K562 (cell line): ENCODE results near the gene TRIM44. TPM values are rescaled to one million over a fixed set of nuclear protein-coding genes. Genes with fewer than 3 reads are reported as not detected.

Experiments
- ATAC-seq: fragments of 200-7000 bp; cut with Tn5 transposase; 3 replicates; pipeline ENCODE4 v1.9.1; 2020; ENCODE audit warnings: moderate library complexity
- BruUV-seq: library from RNA; stranded (reverse); fragments of 400-500 nt; replicated peaks from 2 replicates; lab custom pipeline; 2021; lab: Mats Ljungman, UMichigan
- CTCF ChIA-PET: fragments of 300-600 bp; formaldehyde crosslinking; extraction: SDS; loops from one replicate; lab custom pipeline; 2021; ENCODE audit warnings: low intra/inter-chr PET ratio; lab: Yijun Ruan, JAX
- POLR2A ChIA-PET: fragments of 300-600, 350-650 bp; sonication (Branson Sonifier 250); formaldehyde crosslinking; extraction: SDS; loops from one replicate; lab custom pipeline; 2021; ENCODE audit warnings: antibody characterized with exemption, inconsistent platforms; lab: Yijun Ruan, JAX
- DNase-seq, 4 experiments: peaks; one replicate each; pipeline versions ENCODE4 v3.0.0 to v3.0.0-alpha.2; 2011 to 2018; ENCODE audit warnings: low spot score in 3 of 4, mixed read lengths in 3 of 4; ENCODE audit errors: extremely low read depth in 1 of 4
- FAIRE-seq: peaks from 2 replicates; lab custom pipeline; 2011; peaks lifted over from hg19 to GRCh38; lab: Jason Lieb, UNC
- H2AFZ ChIP-seq: 2 replicates; pipeline ENCODE4 v1.6.0; 2011; ENCODE audit warnings: low read depth, low read length, control low read depth, inconsistent platforms
- H3K27ac ChIP-seq: fragments of 200-600 bp; 3 replicates; pipeline ENCODE4 v1.8.0; 2011; ENCODE audit warnings: low read depth, mild to moderate bottlenecking, control low read depth, inconsistent platforms, low read length, moderate library complexity, mixed read lengths; ENCODE audit errors: extremely low read depth
- H3K27me3 ChIP-seq, 2 experiments: fragments of 300-600 bp in 1 of 2; 2 replicates in 1 of 2; 3 replicates in 1 of 2; pipeline versions ENCODE4 v1.6.0 to v1.8.0; 2011; ENCODE audit warnings: inconsistent platforms in 2 of 2, low read length in 2 of 2, mild to moderate bottlenecking in 1 of 2, mixed read lengths in 1 of 2, moderate library complexity in 1 of 2; ENCODE audit not compliant: control insufficient read depth in 2 of 2, insufficient read depth in 2 of 2
- H3K36me3 ChIP-seq: fragments of 300-600 bp; 3 replicates; pipeline ENCODE4 v1.8.0; 2011; ENCODE audit warnings: mild to moderate bottlenecking, low read length, inconsistent platforms; ENCODE audit not compliant: control insufficient read depth, insufficient read depth
- H3K4me1 ChIP-seq, 2 experiments: fragments of 200-600 bp in 1 of 2; replicated peaks in 1 of 2; 2 replicates in 1 of 2; 3 replicates in 1 of 2; pipeline versions ENCODE4 v1.5.1 to v1.8.0; 2011; ENCODE audit warnings: inconsistent platforms in 2 of 2, low read length in 2 of 2, mild to moderate bottlenecking in 1 of 2, mixed read lengths in 1 of 2, moderate library complexity in 1 of 2; ENCODE audit not compliant: control insufficient read depth in 2 of 2, insufficient read depth in 2 of 2
- H3K4me2 ChIP-seq: 2 replicates; pipeline ENCODE4 v1.6.1; 2011; ENCODE audit warnings: low read length, control low read depth, inconsistent platforms, mixed read lengths; ENCODE audit not compliant: insufficient read depth
- H3K4me3 ChIP-seq: fragments of 200-600 bp; sonication (generic), shearing (Covaris generic); 2 replicates; pipeline ENCODE4 v1.5.1; 2016; ENCODE audit warnings: control low read depth, inconsistent platforms
- H3K79me2 ChIP-seq: fragments of 200-600 bp; 3 replicates; pipeline ENCODE4 v1.8.0; 2011; ENCODE audit warnings: low read length, inconsistent platforms; ENCODE audit not compliant: control insufficient read depth, insufficient read depth
- H3K9ac ChIP-seq, 2 experiments: 2 replicates each; pipeline versions ENCODE4 v1.6.0 to v1.6.1; 2011; ENCODE audit warnings: low read depth in 2 of 2, low read length in 2 of 2, control low read depth in 1 of 2, inconsistent platforms in 1 of 2, mild to moderate bottlenecking in 1 of 2, mixed read lengths in 1 of 2; ENCODE audit not compliant: insufficient read depth in 1 of 2
- H3K9me1 ChIP-seq: one replicate; pipeline ENCODE4 v1.6.0; 2011; ENCODE audit warnings: inconsistent platforms, mild to moderate bottlenecking, low read length, moderate library complexity; ENCODE audit not compliant: control insufficient read depth, insufficient read depth
- H3K9me3 ChIP-seq: replicated peaks from 2 replicates; pipeline ENCODE4 v1.5.1; 2011; ENCODE audit warnings: low read depth, low read length, inconsistent platforms; ENCODE audit not compliant: control insufficient read depth, insufficient read depth
- H4K20me1 ChIP-seq: replicated peaks from 2 replicates; pipeline ENCODE4 v1.6.1; 2011; ENCODE audit warnings: low read length, inconsistent platforms, mixed read lengths; ENCODE audit not compliant: control insufficient read depth, insufficient read depth
- ASH1L ChIP-seq: fragments of 450-650 bp; IDR thresholded peaks from 2 replicates; pipeline ENCODE4 v1.6.1; 2018; ENCODE audit warnings: borderline replicate concordance, mild to moderate bottlenecking, low read depth; ENCODE audit not compliant: partially characterized antibody
- THAP7 ChIP-seq: fragments of 250-450 bp; sonication (Bioruptor Pico); IDR thresholded peaks from 2 replicates; pipeline ENCODE4 v1.5.0; 2021
- ZNF121 ChIP-seq: sonication (generic); formaldehyde crosslinking; conservative IDR thresholded peaks from 2 replicates; pipeline ENCODE4 v1.8.0; 2022; ENCODE audit warnings: missing genetic modification reagents
- WGBS: fragments of 100-300 bp; shearing (Covaris generic); methylation state at CpG from one replicate; pipeline ENCODE4 v1.1.6; 2016; ENCODE audit warnings: low coverage, mixed read lengths; ENCODE audit not compliant: insufficient coverage; ENCODE audit errors: missing lambda C conversion rate; 5-methylcytosine and 5-hydroxymethylcytosine counted together
- in situ Hi-C: fragments of 300-500 bp; cut with MboI; formaldehyde crosslinking; loops from 4 replicates; pipeline ENCODE4 v1.15.0; 2018; ENCODE audit warnings: inconsistent platforms, mixed read lengths
- intact Hi-C: fragments of 100-400 bp; cut with micrococcal nuclease; formaldehyde crosslinking; loops from 2 replicates; pipeline ENCODE4 v1.14.2; 2022
- polyA plus RNA-seq, 8 experiments: library from polyadenylated mRNA; depleted of rRNA in 4 of 8; stranded (reverse) in 5 of 8; unstranded in 3 of 8; fragments of >200 nt; fragmentation: Nextera tagmentation in 2 of 8; fragmentation: Illumina TruSeq in 1 of 8; extraction: Ambion mirVana in 2 of 8; extraction: Trizol in 1 of 8; gene quantifications; 2 replicates each; pipeline versions ENCODE4 v1.2.1 to v1.2.3, GENCODE V29; 2011 to 2014; ENCODE audit warnings: inconsistent platforms in 1 of 8, missing spikeins in 1 of 8
- total RNA-seq, 7 experiments: library from RNA; depleted of rRNA in 6 of 7; stranded (reverse); fragments of >200 nt in 6 of 7; fragmentation: Illumina TruSeq in 2 of 7; extraction: Trizol in 2 of 7; gene quantifications; 2 replicates each; pipeline versions ENCODE4 v1.2.1 to v1.2.3, GENCODE V29; 2011 to 2021; ENCODE audit warnings: low replicate concordance in 1 of 7
- TF ChIP-seq, protein P1 (sequence below): fragments of 450-650 bp; IDR thresholded peaks from 2 replicates; pipeline ENCODE4 v1.6.1; 2017; ENCODE audit warnings: antibody characterized with exemption

The TRIM44 gene
- total and polyA plus RNA-seq, 9 of the 15 experiments (the other 6 are each of a cell fraction or from before 2014, with no cell fraction given), result 8.3 to 105 (median 37.2) TPM

GRCh38 chr11:35848616-35849015 is 186.0 kb downstream of the TRIM44 start:
- Histone ChIP-seq H3K27ac (no peak overlapping the region), H3K27me3 (peaks cover 5 to 14% of the 10 kb centered on the region in 2 experiments; a peak in 3 of 5 replicates), H3K4me2 (no peak overlapping the region), H3K9ac (no peak overlapping the region), H3K9me1 (no peaks in the 10 kb centered on the region), H3K4me3 (no peak overlapping the region), H3K79me2 (no peaks in the 10 kb centered on the region), H3K4me1 (no peaks in the 10 kb centered on the region), H2AFZ (no peak overlapping the region), H3K36me3 (no peaks in the 10 kb centered on the region), H3K9me3 (no peaks in the 10 kb centered on the region), H4K20me1 (no peaks in the 10 kb centered on the region)
- WGBS, result 0% methylated on average over 4 of the region's 4 CpGs
- FAIRE-seq (no peak), DNase-seq (no peak), ATAC-seq (no peak)
- intact Hi-C loops (no loop called here), in situ Hi-C loops (no loop called here)
- TF ChIP-seq, protein P1, sequence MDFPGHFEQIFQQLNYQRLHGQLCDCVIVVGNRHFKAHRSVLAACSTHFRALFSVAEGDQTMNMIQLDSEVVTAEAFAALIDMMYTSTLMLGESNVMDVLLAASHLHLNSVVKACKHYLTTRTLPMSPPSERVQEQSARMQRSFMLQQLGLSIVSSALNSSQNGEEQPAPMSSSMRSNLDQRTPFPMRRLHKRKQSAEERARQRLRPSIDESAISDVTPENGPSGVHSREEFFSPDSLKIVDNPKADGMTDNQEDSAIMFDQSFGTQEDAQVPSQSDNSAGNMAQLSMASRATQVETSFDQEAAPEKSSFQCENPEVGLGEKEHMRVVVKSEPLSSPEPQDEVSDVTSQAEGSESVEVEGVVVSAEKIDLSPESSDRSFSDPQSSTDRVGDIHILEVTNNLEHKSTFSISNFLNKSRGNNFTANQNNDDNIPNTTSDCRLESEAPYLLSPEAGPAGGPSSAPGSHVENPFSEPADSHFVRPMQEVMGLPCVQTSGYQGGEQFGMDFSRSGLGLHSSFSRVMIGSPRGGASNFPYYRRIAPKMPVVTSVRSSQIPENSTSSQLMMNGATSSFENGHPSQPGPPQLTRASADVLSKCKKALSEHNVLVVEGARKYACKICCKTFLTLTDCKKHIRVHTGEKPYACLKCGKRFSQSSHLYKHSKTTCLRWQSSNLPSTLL, result no peak
- TF ChIP-seq THAP7 (no peak), ZNF121 (no peak), ASH1L (no peak)
- CTCF ChIA-PET, result no interaction called here
- POLR2A ChIA-PET, result interaction anchor here (1.1 kb wide), 1 partner anchor 12 kb away, joined by 3 read pairs; no protein-coding TSS in a partner anchor
- BruUV-seq, result no TSS peak
